ENCODE measurements around the gene SENP3. TPM values are rescaled to one million over a fixed set of nuclear protein-coding genes. Genes with fewer than 3 reads are reported as not detected.

The SENP3 gene
- total and polyA plus RNA-seq, 2 of the 13 experiments (the other 11 are each of a cell fraction or from before 2014, with no cell fraction given) = 55.8 to 75.4 TPM

DNA sequence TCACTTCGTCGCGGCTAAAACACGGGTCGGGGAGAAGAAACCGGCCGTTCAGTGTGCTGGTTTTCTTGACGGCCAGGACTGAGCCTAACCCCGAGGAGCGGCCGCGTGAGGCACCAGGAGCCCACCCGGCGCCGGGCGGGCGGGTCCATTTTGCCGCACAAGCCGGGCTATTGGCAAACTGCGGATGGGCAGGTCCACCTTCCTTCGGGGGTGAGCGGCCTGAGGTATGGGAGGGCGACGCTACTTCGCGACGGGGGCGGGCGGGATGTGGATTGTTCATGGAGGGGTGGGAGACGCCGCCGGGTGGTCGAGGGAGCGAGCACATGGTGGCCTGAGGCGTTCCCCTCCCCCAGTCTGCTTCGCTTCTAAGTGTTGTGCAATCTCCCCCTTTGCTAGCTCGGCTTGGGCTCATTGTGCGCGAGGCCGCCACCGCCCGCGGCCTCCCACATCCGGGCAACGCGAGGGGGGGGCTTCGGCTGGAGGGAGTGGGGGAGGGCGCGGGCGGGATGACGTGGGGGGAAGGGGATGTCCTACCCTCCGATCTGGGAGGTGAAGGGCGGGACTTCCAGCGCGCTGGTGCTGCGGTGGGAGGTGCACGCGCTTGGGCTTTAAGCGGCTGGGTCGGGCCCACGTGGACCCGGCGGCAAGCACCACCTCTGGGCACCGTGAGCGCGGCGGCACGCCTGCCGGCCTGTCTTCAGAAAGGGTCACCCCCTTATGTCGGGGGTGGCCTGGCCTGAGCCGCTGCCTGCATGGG lies 11.8 kb downstream of the SENP3 start (continued):
- TF ChIP-seq, protein P1, sequence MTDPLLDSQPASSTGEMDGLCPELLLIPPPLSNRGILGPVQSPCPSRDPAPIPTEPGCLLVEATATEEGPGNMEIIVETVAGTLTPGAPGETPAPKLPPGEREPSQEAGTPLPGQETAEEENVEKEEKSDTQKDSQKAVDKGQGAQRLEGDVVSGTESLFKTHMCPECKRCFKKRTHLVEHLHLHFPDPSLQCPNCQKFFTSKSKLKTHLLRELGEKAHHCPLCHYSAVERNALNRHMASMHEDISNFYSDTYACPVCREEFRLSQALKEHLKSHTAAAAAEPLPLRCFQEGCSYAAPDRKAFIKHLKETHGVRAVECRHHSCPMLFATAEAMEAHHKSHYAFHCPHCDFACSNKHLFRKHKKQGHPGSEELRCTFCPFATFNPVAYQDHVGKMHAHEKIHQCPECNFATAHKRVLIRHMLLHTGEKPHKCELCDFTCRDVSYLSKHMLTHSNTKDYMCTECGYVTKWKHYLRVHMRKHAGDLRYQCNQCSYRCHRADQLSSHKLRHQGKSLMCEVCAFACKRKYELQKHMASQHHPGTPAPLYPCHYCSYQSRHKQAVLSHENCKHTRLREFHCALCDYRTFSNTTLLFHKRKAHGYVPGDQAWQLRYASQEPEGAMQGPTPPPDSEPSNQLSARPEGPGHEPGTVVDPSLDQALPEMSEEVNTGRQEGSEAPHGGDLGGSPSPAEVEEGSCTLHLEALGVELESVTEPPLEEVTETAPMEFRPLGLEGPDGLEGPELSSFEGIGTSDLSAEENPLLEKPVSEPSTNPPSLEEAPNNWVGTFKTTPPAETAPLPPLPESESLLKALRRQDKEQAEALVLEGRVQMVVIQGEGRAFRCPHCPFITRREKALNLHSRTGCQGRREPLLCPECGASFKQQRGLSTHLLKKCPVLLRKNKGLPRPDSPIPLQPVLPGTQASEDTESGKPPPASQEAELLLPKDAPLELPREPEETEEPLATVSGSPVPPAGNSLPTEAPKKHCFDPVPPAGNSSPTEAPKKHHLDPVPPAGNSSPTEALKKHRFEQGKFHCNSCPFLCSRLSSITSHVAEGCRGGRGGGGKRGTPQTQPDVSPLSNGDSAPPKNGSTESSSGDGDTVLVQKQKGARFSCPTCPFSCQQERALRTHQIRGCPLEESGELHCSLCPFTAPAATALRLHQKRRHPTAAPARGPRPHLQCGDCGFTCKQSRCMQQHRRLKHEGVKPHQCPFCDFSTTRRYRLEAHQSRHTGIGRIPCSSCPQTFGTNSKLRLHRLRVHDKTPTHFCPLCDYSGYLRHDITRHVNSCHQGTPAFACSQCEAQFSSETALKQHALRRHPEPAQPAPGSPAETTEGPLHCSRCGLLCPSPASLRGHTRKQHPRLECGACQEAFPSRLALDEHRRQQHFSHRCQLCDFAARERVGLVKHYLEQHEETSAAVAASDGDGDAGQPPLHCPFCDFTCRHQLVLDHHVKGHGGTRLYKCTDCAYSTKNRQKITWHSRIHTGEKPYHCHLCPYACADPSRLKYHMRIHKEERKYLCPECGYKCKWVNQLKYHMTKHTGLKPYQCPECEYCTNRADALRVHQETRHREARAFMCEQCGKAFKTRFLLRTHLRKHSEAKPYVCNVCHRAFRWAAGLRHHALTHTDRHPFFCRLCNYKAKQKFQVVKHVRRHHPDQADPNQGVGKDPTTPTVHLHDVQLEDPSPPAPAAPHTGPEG (CRISPR knock-in tag; IDR thresholded peaks at IDR 0.05) = peak; percentile 75
- TF ChIP-seq, protein P2, sequence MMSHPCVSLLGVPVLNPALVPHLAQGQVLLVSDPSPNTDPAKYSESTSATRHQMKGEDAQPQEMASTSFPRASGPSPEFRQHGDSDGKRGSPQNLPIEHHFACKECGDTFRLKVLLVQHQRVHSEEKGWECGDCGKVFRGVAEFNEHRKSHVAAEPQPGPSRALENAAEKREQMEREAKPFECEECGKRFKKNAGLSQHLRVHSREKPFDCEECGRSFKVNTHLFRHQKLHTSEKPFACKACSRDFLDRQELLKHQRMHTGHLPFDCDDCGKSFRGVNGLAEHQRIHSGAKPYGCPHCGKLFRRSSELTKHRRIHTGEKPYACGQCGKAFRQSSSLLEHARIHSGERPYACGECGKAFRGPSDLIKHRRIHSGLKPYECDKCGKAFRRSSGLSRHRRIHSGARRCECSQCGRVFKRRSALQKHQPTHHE (CRISPR knock-in tag; IDR thresholded peaks at IDR 0.05; ENCODE audit: borderline replicate concordance) = peak; percentile 79
- peak; percentile 21; the same call in 1 of the 2 replicates for TF ChIP-seq PRMT3 (CRISPR knock-in tag; IDR thresholded peaks at IDR 0.05; ENCODE audit: borderline replicate concordance, low read depth)
- no peak for TF ChIP-seq POGZ (CRISPR knock-in tag; IDR thresholded peaks at IDR 0.05)
- TF ChIP-seq, protein P3, sequence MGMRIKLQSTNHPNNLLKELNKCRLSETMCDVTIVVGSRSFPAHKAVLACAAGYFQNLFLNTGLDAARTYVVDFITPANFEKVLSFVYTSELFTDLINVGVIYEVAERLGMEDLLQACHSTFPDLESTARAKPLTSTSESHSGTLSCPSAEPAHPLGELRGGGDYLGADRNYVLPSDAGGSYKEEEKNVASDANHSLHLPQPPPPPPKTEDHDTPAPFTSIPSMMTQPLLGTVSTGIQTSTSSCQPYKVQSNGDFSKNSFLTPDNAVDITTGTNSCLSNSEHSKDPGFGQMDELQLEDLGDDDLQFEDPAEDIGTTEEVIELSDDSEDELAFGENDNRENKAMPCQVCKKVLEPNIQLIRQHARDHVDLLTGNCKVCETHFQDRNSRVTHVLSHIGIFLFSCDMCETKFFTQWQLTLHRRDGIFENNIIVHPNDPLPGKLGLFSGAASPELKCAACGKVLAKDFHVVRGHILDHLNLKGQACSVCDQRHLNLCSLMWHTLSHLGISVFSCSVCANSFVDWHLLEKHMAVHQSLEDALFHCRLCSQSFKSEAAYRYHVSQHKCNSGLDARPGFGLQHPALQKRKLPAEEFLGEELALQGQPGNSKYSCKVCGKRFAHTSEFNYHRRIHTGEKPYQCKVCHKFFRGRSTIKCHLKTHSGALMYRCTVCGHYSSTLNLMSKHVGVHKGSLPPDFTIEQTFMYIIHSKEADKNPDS (CRISPR knock-in tag; IDR thresholded peaks at IDR 0.05) = no peak
- no peak for TF ChIP-seq FOXP1 (IDR thresholded peaks at IDR 0.05)
- TF ChIP-seq FOXP1 (CRISPR knock-in tag; IDR thresholded peaks at IDR 0.05) = peak; percentile 38; the same call in 1 of the 2 replicates
- peak; percentile 90; the same call in 1 of the 2 replicates for TF ChIP-seq KDM4B (CRISPR knock-in tag; IDR thresholded peaks at IDR 0.05)
- TF ChIP-seq, protein P4, sequence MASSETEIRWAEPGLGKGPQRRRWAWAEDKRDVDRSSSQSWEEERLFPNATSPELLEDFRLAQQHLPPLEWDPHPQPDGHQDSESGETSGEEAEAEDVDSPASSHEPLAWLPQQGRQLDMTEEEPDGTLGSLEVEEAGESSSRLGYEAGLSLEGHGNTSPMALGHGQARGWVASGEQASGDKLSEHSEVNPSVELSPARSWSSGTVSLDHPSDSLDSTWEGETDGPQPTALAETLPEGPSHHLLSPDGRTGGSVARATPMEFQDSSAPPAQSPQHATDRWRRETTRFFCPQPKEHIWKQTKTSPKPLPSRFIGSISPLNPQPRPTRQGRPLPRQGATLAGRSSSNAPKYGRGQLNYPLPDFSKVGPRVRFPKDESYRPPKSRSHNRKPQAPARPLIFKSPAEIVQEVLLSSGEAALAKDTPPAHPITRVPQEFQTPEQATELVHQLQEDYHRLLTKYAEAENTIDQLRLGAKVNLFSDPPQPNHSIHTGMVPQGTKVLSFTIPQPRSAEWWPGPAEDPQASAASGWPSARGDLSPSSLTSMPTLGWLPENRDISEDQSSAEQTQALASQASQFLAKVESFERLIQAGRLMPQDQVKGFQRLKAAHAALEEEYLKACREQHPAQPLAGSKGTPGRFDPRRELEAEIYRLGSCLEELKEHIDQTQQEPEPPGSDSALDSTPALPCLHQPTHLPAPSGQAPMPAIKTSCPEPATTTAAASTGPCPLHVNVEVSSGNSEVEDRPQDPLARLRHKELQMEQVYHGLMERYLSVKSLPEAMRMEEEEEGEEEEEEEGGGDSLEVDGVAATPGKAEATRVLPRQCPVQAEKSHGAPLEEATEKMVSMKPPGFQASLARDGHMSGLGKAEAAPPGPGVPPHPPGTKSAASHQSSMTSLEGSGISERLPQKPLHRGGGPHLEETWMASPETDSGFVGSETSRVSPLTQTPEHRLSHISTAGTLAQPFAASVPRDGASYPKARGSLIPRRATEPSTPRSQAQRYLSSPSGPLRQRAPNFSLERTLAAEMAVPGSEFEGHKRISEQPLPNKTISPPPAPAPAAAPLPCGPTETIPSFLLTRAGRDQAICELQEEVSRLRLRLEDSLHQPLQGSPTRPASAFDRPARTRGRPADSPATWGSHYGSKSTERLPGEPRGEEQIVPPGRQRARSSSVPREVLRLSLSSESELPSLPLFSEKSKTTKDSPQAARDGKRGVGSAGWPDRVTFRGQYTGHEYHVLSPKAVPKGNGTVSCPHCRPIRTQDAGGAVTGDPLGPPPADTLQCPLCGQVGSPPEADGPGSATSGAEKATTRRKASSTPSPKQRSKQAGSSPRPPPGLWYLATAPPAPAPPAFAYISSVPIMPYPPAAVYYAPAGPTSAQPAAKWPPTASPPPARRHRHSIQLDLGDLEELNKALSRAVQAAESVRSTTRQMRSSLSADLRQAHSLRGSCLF (CRISPR knock-in tag; IDR thresholded peaks at IDR 0.05; ENCODE audit: borderline replicate concordance) = no peak
- TF ChIP-seq, protein P5, sequence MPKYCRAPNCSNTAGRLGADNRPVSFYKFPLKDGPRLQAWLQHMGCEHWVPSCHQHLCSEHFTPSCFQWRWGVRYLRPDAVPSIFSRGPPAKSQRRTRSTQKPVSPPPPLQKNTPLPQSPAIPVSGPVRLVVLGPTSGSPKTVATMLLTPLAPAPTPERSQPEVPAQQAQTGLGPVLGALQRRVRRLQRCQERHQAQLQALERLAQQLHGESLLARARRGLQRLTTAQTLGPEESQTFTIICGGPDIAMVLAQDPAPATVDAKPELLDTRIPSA (CRISPR knock-in tag; IDR thresholded peaks at IDR 0.05; ENCODE audit: borderline replicate concordance) = no peak
- peak; percentile 66; the same call in 1 of the 2 replicates for TF ChIP-seq ZNF547 (CRISPR knock-in tag; IDR thresholded peaks at IDR 0.05)
- 0 out of 2 replicates have a peak, but pooled peaks have one; percentile 13 for TF ChIP-seq ZNF615 (CRISPR knock-in tag; IDR thresholded peaks at IDR 0.05; ENCODE audit: borderline replicate concordance)
- no peak for TF ChIP-seq EED (CRISPR knock-in tag; IDR thresholded peaks at IDR 0.05)
